DMS153 treated with DMSO at 0.1 percent for 48 hours (cell line): Measurements from ENCODE around the gene UGT1A3.

ENCODE experiments used
- DNase-seq: peaks from one replicate; lab custom pipeline; 2025; ENCODE audit not compliant: unreplicated experiment; lab: John Stamatoyannopoulos, UW

UGT1A3 gene

DNA sequence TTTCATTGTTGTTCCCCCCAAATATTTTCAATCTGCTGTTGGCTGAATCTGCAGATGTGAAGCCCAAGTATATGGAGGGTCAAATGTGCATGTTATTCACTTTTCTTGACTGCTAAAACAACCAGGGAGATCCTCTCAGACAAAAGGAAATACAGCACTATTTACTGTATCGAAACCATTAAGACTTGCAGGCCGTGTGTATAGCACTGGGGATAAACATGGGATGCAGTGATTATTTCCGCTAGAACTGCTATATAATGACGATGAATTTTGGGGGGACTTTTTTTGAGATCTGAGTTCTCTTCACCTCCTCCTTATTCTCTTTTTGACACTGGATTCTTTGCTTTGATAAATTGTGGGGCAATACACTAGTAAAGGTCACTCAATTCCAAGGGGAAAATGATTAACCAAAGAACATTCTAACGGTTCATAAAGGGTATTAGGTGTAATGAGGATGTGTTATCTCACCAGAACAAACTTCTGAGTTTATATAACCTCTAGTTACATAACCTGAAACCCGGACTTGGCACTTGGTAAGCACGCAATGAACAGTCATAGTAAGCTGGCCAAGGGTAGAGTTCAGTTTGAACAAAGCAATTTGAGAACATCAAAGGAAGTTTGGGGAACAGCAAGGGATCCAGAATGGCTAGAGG lies 27.7 kb downstream of the UGT1A3 start:
- no peak for DNase-seq

DNA sequence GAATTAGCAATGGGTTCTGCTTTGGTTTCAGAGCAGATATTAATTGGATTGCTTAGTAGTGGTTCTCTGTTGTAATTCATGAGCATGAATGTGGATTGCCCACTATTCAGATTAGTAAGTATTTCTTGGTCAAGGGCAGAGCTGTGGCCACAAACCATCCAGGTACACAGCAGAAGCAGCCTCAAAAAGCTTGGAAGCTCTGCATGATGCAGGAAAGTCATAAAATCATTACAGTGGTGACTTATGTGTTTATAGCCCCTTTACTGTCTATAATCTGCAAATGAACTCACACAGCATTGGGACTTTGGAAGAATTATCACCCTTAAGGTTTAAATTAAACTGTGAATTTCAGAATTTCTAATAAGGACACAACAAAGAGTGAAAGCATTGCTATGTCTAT lies 29.3 kb downstream of the UGT1A3 start:
- no peak for DNase-seq

DNA sequence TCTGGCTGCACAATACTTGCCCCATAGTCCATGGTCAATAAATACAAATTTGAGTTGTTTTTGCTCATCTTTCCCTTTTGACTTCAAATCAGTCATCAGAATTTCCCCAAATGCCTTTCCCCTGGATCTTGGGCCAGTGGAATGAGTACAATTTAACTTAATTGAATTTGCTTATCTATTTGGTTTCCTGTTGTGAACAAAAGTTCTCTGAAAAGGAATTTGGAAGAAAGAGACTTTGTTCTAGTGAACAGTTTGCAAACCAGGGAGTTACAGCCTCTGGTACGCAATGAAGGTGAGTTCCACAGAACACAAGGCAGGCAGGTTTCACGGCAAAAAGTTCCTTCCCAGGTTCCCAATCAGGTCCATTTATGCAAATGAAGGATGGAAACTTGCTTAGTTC lies 30.0 kb downstream of the UGT1A3 start:
- no peak for DNase-seq

DNA sequence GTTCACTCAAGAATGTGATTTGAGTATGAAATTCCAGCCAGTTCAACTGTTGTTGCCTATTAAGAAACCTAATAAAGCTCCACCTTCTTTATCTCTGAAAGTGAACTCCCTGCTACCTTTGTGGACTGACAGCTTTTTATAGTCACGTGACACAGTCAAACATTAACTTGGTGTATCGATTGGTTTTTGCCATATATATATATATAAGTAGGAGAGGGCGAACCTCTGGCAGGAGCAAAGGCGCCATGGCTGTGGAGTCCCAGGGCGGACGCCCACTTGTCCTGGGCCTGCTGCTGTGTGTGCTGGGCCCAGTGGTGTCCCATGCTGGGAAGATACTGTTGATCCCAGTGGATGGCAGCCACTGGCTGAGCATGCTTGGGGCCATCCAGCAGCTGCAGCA lies 31.2 kb downstream of the UGT1A3 start, which contains the start of gene UGT1A1:
Gene UGT1A1 (plus strand): TSS at position 228 of the 400 bp plus-strand sequence. CDS start 18 bp downstream, at position 246.
- DNase-seq, result no peak

DNA sequence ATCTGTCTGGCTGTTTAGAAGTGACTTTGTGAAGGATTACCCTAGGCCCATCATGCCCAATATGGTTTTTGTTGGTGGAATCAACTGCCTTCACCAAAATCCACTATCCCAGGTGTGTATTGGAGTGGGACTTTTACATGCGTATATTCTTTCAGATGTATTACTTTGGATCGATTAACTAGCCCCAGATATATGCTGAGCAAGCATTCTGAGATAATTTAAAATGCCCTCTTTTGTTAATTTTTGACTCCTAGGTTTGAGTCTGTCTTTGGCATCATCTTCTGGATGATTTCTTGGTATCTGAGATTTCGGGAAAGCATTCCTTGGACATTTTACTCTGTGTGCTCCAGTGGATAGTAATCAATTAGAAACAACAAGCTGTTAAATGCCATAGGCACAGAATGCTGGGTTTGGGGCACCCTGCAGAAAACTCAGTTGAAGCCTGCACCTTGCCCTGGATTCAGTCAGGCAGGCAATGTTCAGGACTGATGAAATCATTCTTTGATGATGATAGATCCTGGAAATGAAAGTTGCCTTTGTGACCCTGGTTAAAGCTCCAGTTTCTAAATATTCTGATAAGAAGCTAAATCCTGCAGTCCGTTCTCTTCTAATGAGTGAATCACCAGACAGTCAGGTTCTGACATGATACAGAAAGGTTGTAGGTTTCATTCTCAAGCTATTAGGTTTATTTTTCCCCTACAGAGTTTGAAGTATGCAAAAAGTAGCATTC lies 32.4 kb downstream of the UGT1A3 start:
- DNase-seq, result no peak

DNA sequence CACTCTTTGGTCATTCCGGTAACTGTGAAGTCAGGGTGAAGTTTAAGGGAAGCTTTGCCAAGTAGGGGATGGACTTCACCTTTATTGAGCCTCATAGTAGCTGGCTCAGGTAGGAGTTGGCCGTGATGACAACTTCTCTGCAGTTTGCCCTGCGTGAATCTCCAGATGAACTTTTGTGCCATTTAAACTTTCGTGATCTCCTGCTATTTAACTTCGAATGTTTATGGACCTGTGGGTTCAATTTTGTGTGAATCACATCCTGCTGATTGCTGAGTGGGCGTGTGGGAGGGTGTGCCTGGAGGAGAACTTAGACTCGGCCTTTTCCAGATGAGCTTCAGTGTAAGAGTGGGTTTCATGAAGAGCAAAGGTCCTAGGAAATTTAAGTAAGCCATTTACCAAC lies 35.4 kb downstream of the UGT1A3 start:
- DNase-seq, result no peak

DNA sequence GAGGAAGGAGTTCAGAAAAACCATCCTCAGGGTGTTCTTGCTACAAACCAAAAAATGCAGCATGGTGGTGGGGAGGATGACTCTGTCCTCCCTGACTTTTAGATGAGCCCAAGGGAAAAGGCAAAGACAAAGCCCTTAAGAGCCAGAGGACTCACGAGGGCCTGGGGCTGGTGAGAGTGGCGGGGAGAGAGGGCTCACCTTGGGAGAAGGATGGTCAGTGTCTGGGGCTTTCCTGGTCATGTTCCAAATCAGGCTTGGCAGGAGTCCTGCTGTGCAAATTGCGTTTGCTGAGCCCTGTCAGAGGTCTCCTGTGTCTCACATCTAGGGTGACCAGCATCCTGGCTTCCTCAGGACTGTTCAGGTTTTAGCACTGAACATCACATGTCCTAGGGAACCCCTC lies 35.9 kb downstream of the UGT1A3 start:
- DNase-seq, result no peak

DNA sequence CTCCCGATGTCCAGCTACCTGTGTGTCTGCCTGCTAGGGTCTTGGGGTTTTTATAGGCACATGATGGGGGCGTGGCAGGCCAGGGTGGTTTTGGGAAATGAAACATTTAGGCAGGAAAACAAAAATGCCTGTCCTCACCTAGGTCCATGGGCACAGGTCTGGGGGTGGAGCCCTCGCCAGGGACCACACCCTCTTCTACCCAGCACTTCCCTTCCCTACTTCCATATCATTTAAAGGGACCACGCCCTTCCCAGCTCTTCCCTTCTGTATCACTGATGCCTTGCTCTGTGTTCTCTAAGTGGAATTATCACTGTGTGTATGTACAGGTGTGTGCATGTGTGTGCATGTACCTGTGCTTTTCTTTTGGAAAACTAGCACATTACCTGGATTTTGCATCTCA lies 37.6 kb downstream of the UGT1A3 start:
- DNase-seq, result no peak

DNA sequence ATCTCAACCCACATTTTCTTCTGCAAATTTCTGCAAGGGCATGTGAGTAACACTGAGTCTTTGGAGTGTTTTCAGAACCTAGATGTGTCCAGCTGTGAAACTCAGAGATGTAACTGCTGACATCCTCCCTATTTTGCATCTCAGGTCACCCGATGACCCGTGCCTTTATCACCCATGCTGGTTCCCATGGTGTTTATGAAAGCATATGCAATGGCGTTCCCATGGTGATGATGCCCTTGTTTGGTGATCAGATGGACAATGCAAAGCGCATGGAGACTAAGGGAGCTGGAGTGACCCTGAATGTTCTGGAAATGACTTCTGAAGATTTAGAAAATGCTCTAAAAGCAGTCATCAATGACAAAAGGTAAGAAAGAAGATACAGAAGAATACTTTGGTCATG lies 39.2 kb downstream of the UGT1A3 start:
- no peak for DNase-seq

DNA sequence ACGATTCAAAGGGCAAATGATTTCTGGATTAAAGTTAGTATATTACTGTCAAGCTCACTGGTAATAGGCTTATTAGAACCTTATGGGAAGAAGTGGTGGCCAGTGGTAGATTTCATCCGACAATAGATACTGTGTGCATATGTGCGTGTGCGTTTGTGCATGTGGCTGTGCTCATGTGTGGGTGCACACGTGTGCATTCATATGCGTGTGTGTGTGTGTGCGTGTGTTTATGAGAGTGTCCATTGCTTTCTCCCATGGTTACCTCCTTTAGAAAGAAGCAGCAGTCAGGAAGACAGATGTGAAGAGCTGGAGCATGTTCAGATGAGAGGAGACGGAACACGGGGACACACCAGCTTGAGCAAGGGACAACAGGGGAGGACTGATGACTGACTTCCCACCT lies 40.4 kb downstream of the UGT1A3 start:
- no peak for DNase-seq

DNA sequence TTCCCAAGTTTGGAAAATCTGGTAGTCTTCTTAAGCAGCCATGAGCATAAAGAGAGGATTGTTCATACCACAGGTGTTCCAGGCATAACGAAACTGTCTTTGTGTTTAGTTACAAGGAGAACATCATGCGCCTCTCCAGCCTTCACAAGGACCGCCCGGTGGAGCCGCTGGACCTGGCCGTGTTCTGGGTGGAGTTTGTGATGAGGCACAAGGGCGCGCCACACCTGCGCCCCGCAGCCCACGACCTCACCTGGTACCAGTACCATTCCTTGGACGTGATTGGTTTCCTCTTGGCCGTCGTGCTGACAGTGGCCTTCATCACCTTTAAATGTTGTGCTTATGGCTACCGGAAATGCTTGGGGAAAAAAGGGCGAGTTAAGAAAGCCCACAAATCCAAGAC lies 43.3 kb downstream of the UGT1A3 start:
- no peak for DNase-seq

DNA sequence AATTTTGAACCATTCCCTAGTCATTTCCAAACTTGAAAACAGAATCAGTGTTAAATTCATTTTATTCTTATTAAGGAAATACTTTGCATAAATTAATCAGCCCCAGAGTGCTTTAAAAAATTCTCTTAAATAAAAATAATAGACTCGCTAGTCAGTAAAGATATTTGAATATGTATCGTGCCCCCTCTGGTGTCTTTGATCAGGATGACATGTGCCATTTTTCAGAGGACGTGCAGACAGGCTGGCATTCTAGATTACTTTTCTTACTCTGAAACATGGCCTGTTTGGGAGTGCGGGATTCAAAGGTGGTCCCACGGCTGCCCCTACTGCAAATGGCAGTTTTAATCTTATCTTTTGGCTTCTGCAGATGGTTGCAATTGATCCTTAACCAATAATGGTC lies 43.7 kb downstream of the UGT1A3 start:
- no peak for DNase-seq

DNA sequence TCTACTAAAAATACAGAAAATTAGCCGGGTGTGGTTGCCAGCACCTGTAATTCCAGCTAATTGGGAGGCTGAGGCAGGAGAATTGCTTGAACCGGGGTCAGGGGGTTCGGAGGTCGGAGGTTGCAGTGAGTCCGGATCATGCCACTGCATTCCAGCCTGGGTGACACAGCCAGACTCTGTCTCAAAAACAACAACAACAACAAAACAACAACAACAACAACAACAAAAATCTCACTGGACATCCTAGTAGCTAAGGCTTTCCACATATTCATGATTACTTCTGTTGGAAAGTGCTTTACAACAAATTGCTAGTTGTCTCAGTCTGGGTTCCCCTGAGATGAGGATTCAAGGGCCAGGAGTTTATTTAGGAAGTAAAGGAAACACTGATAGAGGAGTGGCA lies 45.0 kb downstream of the UGT1A3 start:
- no peak for DNase-seq

DNA sequence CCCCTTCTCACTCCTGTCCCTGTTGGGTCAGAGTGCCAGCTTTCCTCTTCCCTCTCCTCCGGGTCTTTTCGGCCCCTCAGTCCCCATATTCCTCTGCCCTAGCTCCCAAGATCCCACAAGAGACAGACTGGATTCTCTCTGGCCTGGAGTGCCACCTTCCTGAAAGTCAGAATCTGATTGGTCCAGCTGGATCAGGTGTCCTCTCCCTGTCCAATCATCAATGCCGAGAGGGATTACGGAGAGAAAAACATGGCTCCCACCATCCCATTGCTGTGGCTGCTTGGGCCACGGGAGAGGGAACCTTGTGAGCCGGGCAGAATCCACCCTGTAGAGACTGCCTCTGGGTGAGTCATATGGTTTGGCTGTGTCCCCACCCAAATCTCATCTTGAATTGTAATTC lies 46.6 kb downstream of the UGT1A3 start:
- no peak for DNase-seq

DNA sequence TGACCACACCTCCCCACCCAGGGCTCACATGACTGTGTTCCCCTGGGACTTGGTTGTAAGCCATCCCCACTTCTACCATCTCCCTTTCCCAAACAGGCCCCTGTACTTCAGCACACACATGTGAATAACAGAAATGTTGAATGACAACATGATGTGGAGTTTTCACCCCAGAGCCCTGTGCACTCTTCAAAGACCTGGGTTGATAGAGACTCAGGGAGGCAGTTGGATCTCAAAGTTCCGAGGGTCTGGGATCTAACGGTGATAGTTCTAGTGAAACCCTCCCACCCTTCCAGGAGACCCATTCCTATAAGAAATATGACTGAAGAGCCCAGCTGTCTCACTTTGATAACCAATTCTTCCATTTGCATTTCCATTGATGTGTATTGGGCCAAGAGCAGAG lies 49.2 kb downstream of the UGT1A3 start, which contains the start of gene MROH2A:
Gene MROH2A (plus strand): TSS at position 301 of the 400 bp plus-strand sequence. CDS start 1,029 bp downstream, outside the sequence.
- DNase-seq, result no peak

DNA sequence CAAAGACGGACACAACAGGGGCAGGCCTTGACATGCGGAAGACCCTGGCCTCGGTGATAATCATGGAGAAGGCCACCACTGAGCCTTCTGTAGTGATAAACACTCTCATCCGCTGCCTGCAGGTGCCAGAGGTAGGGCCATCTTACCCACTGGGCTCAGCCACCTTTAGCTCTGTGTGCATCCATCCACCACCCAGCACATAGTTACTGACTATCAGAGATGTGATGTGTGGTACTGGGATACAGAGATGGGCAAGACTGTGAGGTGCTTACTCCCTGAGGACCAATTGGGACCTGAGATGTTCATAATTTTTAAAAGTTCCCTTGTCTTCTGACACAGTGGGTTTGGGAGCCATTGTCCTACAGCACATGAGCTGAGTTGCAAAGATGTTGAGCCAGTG lies 50.9 kb downstream of the UGT1A3 start:
- DNase-seq, result no peak

DNA sequence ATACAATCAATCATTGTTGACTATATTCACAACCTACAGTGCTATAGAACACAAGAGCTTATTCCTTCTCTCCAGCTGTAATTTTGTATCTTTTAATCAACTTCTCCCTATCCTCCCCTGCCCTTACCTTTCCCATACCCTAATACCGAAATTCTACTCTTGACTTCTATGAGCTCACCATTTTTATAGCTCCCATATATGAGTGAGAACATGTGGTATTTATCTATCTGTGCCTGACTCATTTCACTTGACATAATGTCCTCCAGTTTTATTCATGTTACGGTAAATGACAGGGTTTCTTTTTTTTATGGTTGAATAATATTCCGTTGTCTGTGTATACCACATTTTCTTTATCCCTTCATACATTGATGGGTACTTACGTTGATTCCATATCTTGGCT lies 51.9 kb downstream of the UGT1A3 start:
- no peak for DNase-seq

DNA sequence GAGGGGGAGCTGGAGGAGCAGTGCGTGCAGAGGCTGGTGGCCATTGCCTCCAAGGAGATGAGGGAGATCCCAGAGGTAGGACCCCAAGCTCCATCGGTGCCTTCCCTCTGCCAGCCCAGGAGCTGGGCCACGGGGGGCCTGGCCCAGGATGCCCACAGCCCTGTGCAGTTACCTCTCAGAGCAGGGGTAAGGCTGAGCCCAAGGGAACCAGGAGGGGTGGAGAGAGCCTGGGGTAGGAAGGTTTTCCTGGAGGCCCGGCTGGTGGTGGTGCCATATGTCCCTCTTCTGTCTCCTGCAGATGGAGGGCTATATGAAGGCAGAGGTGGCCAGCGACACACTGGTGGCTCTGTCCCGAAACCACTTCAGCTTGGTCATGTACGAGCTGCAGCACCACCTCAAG lies 60.7 kb downstream of the UGT1A3 start:
- DNase-seq, result no peak

DNA sequence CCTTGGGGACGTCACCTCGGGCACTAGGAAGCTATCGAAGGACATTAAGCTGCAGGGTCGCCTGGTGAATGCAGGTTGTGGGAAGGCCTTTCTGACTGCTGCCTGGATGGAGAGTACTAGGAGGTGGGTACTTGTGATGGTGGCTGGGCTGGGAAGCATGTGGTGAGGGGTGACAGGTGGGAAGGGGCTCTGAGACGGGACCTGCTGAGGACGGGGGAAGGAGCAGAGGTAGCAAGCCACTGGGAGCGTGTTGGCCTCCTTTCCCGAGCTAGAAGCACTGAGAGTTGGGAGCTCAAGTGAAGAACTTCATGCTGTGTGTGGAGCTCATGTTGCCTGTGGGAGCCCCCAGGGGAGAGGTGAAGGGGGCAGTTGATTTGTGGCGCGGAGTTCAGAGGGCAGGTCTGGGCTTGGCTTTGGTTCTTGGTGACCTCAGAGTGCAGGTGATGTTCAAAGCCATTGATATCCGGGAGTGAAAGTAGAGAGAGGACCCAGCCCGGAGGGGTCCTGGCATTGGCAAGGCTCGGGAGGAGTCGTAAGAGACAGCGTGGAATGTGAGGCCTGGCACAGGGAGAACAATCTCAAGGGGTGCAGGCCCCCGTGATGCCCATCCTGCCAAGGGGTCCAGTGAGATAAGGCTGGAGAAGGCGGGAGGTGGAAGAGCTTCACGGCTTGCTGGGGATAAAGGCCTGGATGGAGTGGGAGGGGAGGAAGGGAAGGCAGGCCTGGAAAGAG lies 62.5 kb downstream of the UGT1A3 start:
- no peak for DNase-seq

DNA sequence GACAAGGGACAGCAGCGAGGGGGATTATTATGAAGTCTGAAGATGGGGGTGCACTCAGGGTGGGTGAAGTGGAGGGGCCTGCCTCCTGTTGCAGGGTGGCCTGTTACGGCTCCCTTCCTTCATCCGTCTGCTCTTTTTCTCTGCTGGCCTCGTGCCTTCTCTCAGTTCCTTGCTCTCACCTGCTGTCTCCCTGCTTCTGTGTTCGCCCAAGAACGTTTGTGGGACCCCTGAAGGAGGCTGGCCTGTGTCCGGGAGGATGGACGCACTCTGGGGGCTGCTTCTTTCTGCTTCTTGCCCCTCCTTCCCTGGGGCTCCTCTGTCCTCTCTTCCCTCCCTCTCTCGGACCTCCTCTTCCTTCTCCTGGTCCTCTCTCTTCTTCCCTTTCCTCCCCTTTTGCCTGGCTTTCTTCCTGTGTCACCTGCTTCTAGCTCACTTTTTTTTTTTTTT lies 63.1 kb downstream of the UGT1A3 start:
- no peak for DNase-seq

DNA sequence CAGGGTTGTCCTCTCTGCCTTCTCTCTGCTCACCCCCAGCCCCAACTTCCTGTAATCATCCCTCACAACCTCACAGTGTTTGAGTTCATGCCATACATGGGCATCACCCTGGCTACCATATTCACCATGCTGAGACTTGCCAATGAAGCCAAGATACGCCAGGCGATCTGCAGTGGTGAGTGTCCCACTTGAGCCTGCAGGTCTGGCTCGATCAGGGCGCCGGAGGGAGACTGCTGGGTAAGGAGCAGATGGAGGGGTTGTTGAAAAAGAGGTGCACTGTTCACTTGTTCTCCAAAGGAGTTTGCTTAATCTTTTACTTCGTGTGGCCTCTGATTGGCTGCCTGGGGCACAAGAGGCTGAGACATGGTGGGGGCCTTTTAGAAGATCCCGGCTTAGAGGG lies 63.9 kb downstream of the UGT1A3 start:
- DNase-seq, result no peak
